ENCODE measurements around the gene COL12A1. TPM values are rescaled to one million over a fixed set of nuclear protein-coding genes. Genes with fewer than 3 reads are reported as not detected.

The COL12A1 gene
- total and polyA plus RNA-seq, 10 of the 15 experiments (the other 5 are each of a cell fraction or from before 2014, with no cell fraction given) = under 0.01 to 0.69 (median 0.11) TPM; not detected in 6

DNA sequence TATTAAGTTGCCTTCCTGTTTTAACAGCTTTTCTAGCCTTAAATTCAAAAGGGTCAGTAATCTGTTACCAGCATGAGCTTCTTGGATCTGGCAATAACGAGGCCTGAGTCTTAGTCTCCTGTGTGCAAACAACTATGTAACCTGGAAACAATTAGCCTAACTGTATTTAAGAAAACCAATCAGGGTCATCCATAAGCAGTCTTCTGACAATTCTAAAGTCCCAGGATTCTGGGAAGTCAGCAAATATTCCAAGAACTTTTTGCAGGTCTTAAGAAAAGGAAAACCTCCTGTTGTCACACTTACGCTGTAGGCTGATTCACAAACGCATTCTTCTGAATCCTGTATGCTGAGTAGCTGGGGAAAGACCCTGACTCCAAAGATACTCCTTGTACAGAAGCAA is 90.4 kb downstream of the COL12A1 start:
- Histone ChIP-seq H3K4me1 (ENCODE audit: control insufficient read depth, insufficient read depth, low read length) (no peaks in the 10 kb centered on the region), H3K4me3 (no peak overlapping the region), H3K27me3 (replicated peaks in 1 of 2; ENCODE audit: control insufficient read depth in 2 of 2, insufficient read depth in 2 of 2, low read length in 1 of 2) (no peaks in the 10 kb centered on the region; a peak in 1 of 4 replicates), H3K36me3 (ENCODE audit: control insufficient read depth in 2 of 2, insufficient read depth in 2 of 2, low read length in 1 of 2) (no peaks in the 10 kb centered on the region), H3K79me2 (ENCODE audit: control insufficient read depth, insufficient read depth, low read length) (no peaks in the 10 kb centered on the region), H3K27ac (ENCODE audit: control insufficient read depth, insufficient read depth) (no peak overlapping the region), H2AFZ (ENCODE audit: control insufficient read depth, low read depth, low read length) (no peak overlapping the region), H3K9me3 (replicated peaks; ENCODE audit: control insufficient read depth, insufficient read depth, low read length) (no peaks in the 10 kb centered on the region), H3K4me2 (ENCODE audit: control insufficient read depth, insufficient read depth) (no peak overlapping the region), H4K20me1 (ENCODE audit: control insufficient read depth, insufficient read depth) (no peaks in the 10 kb centered on the region), H3K9ac (ENCODE audit: control insufficient read depth, insufficient read depth, low read length) (no peak overlapping the region)
- ChIA-PET SMC1A (ENCODE audit: uncharacterized antibody, unreplicated experiment) (interaction anchor here (0.8 to 1.2 kb wide), 2 partner anchors 8 to 11 kb away, joined by 3 read pairs; no protein-coding TSS in a partner anchor), RAD21 (ENCODE audit: unreplicated experiment) (no interaction called here), CTCF (interaction anchor here (1.8 kb wide), 1 partner anchor 88 kb away, joined by 4 read pairs; no protein-coding TSS in a partner anchor), POLR2A (no interaction called here)
- FAIRE-seq (no peak), ATAC-seq (no peak), DNase-seq (ENCODE audit: low read depth, low spot score) (no peak)
- WGBS (ENCODE audit: insufficient coverage, insufficient replicate concordance, low lambda C conversion rate, missing lambda C conversion rate) = 16% methylated on average over 3 of the region's 3 CpGs
- TF ChIP-seq SREBF2 (IDR thresholded peaks at IDR 0.05; ENCODE audit: low read length) = no peak
- no peak for TF ChIP-seq KLF5 (IDR thresholded peaks at IDR 0.05; ENCODE audit: partially characterized antibody)
- TF ChIP-seq, protein P1, sequence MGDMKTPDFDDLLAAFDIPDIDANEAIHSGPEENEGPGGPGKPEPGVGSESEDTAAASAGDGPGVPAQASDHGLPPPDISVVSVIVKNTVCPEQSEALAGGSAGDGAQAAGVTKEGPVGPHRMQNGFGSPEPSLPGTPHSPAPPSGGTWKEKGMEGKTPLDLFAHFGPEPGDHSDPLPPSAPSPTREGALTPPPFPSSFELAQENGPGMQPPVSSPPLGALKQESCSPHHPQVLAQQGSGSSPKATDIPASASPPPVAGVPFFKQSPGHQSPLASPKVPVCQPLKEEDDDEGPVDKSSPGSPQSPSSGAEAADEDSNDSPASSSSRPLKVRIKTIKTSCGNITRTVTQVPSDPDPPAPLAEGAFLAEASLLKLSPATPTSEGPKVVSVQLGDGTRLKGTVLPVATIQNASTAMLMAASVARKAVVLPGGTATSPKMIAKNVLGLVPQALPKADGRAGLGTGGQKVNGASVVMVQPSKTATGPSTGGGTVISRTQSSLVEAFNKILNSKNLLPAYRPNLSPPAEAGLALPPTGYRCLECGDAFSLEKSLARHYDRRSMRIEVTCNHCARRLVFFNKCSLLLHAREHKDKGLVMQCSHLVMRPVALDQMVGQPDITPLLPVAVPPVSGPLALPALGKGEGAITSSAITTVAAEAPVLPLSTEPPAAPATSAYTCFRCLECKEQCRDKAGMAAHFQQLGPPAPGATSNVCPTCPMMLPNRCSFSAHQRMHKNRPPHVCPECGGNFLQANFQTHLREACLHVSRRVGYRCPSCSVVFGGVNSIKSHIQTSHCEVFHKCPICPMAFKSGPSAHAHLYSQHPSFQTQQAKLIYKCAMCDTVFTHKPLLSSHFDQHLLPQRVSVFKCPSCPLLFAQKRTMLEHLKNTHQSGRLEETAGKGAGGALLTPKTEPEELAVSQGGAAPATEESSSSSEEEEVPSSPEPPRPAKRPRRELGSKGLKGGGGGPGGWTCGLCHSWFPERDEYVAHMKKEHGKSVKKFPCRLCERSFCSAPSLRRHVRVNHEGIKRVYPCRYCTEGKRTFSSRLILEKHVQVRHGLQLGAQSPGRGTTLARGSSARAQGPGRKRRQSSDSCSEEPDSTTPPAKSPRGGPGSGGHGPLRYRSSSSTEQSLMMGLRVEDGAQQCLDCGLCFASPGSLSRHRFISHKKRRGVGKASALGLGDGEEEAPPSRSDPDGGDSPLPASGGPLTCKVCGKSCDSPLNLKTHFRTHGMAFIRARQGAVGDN (IDR thresholded peaks at IDR 0.05) = no peak
- intact Hi-C loops (cut with micrococcal nuclease; ENCODE audit: unreplicated experiment) (no loop called here), in situ Hi-C loops (cut with MboI) (no loop called here)
- no TSS peak for BruUV-seq (replicated peaks)
